DMS53 treated with DMSO at 0.1 percent for 48 hours (cell line): ENCODE measurements around the gene FAM219A.
"Not testable (repeated sequence)": the region's sequence is repeated elsewhere in the genome, so short reads cannot be mapped to it uniquely, and the experiment has no call there.

Experiments
- DNase-seq: peaks from one replicate; lab custom pipeline; 2025; ENCODE audit not compliant: unreplicated experiment; lab: John Stamatoyannopoulos, UW

The FAM219A gene

GRCh38 chr9:34446468-34446891 lies 11.9 kb downstream of the FAM219A start:
- no peak for DNase-seq

DNA sequence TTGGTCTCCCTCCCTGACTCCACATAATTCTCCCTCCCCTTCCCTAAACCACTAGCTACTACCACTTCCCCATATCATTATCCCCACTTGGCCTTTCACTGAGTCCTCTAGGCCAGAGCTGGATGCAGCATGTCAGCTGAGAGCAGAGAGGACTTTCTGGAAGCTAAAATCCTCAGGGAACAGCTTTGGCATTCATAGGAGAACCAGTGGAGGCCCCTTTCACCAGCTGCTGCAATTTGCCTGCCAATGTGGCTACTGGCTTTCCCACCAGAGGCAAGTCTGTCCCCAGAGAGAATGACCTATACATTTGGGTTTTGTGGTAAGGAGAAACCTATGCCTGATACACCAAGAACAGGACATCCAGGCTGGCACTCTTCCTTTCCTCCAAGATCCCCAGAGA lies 14.4 kb downstream of the FAM219A start:
- no peak for DNase-seq

DNA sequence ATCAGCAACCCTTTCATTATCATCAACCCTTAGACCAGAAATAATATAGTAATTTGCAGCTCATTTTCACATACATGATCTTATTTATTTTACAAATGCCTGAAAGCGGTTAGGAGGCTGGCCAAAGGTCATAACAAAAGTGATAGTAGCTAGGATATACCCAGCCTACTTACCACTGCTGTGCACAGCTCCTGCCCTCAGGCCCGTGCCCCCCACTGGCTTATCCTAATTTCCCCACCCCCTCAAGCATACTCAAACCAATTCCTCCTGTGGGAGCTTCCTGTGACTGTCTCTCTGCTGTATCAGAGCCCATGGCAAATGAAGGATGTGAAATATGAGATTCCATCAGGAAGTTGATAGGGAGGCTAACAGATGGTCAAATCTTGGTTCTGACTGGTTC lies 14.8 kb downstream of the FAM219A start:
- DNase-seq = no peak

- no peak for DNase-seq
These were observed 15.6 kb downstream of the FAM219A start for GRCh38 chr9:34442770-34443169.

GRCh38 chr9:34440017-34440416 lies 18.4 kb downstream of the FAM219A start:
- DNase-seq = no peak

DNA sequence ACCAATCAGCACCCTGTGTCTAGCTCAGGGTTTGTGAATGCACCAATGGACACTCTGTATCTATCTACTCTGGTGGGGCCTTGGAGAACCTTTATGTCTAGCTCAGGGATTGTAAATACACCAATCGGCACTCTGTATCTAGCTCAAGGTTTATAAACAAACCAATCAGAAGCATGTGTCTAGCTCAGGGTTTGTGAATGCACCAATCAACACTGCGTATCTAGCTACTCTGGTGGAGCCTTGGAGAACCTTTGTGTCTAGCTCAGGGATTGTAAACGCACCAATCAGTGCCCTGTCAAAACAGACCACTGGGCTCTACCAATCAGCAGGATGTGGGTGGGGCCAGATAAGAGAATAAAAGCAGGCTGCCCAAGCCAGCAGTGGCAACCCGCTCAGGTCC lies 19.9 kb downstream of the FAM219A start:
- DNase-seq = not testable (repeated sequence)

GRCh38 chr9:34437926-34438307 lies 20.5 kb downstream of the FAM219A start:
- DNase-seq = not testable (repeated sequence)

DNA sequence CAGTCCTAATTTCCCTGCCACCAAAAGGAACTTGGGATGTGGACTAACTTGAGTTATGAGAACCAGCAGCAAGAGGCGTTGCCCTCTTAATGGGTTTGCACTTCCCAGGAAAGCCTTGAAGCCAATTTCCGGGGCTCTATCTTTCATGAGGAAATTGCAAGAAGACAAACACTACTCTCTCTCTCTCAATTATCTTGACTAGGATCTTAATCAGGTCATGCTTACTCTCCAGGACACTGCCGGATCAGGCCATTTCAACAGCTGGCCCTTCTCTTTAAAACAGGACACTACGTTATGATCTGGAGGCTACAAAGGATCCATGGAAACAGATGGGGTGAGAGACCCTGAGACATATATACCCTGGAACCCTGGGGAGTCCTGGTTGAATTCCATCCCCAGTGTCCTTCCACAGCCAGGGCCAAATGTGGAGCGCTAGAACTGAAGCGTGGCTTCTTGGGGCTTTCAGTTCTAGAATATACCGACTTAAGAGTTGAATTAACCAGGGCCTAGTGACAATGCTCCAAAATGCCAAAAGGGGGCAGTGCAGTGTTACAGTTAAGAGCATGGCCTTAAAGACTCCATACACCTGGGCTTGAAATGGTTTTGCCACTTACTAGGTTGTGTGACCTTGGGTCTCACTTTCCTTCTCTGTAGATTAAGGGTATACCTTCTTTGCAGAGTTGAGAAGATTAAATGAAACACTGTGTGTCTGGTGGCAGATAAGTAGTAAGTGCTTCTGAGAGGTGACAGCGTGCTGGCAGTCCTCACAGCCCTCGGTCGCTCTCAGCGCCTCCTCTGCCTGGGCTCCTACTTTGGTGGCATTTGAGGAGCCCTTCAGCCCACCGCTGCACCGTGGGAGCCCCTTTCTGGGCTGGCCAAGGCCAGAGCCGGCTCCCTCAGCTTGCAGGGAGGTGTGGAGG lies 21.1 kb downstream of the FAM219A start:
- DNase-seq = peak; percentile 32

DNA sequence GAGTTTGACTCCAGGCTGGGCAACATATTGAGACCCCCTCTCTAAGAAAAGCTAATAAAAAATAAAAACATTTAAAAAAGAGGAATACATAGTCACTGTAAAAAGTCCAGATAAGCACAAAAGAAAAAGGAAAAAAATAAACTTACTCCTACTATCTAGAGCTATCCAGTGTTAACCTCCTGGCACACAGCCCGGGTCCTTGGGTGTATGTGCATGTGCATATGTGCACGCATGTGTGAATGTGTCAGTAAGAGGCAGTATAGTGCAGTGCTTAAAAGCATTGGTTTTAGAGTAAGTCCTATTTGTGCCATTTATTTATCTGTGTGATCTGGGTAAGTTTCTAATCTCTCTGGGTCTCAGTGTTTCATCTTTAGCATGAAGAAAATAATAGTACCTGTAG lies 26.7 kb downstream of the FAM219A start:
- DNase-seq = no peak

GRCh38 chr9:34430843-34431437 lies 27.4 kb downstream of the FAM219A start:
- DNase-seq = peak; percentile 35

- DNase-seq = peak; percentile 11
These were observed 29.9 kb downstream of the FAM219A start for GRCh38 chr9:34428325-34428958.

DNA sequence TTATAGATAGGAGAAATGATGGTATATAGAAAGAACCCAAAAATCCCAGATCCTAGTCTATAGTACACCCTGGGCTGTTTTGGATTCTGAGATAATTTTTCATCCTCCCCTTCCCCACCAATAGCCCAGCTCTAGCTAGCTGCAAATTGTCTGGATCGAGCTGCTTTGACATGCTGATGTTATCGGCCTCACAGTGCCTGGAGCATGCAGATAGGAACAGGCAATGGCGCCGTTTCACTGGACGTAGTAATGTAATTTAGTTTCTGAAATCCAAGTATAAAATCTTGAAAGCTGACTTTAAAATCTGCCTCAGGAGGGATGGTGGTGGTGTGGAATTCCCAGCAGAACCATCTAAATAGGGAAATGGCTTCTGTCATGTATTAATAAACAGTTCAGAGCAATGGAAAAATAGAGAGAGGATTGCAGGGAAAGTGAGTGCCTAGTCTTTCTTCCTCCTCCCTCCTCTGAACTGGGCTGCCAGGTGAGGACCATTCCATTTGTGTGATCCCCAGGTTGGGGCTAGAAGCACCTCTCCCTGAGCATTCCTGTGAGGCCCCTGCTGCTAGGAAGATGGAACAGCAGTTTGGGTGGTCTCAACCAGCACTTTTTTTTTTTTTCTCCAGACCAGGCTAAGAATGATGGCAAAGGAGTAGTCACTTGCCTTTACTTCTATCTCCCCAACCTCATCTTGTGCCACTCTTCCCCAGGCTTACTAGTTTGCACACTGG lies 31.9 kb downstream of the FAM219A start:
- no peak for DNase-seq

GRCh38 chr9:34419716-34420504 lies 38.5 kb downstream of the FAM219A start:
- no peak for DNase-seq

DNA sequence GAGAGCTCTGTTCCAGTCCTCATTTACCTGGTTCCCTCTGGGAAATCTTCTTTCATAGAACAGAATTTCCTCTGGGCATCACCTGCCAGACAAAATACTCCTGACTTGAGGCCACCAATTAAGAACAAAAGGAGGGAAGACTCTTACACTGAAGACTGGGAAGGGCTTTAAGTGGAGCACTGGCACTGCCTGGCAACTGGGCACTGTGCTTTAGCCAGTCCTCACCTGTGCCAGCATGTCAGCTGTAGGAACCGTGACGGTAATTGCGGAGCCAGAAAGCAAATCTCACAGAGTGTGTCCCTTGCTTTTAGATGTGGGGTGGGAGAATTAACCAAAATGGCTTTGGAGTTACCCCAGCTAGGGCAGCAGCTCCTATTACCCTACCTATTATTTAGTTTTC lies 40.6 kb downstream of the FAM219A start:
- no peak for DNase-seq

DNA sequence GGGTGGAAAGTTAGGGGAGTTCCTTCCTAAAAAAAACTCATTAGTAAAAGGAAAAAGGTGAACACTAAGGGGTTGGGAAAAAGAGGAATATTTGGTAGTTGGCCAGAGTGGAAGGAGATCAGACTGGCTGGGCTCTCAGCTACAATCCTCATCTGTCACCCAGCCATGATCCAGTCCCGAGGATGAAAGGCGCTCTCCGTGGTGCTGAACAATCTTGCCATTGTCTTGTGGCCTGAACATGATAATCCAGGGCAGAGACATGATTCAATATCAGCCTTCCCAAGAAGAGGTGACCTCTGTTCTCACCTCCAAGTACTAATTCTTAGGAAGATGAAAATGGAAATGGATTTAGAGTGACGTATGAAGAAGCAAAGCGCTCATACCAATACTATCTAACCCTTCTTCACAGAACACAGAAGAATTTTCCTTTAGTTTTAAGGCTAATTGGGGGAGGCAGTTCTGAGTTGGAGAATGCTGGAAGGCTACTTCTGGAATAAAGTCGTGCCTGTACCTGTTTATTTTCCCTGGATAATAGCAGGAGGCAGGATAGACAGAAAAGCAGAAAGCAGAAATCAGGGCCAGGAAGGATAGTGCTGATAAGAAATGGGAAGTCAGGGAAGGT lies 45.0 kb downstream of the FAM219A start:
- no peak for DNase-seq

- DNase-seq = no peak
These were observed 46.0 kb downstream of the FAM219A start for GRCh38 chr9:34412336-34412735.

DNA sequence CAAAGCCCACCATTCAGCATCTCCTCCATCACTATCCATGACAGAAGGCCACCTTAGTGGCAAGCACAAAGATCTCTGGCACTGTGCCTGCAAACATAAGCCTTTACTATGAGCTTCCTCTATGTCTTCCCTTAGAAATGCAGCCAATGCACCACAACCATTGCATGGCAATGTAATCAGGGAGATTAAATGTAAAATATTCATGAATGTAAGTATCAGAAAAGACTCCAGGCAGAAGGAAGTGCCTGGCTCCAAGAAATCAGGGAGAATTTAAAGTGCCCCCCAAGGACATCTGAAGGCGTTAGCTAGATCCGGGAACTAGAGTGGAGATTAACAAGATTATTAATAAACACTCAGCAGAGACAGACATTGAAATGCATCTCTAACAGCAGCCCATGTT lies 49.2 kb downstream of the FAM219A start:
- no peak for DNase-seq

- no peak for DNase-seq
These were observed 50.2 kb downstream of the FAM219A start for GRCh38 chr9:34408173-34408572.

DNA sequence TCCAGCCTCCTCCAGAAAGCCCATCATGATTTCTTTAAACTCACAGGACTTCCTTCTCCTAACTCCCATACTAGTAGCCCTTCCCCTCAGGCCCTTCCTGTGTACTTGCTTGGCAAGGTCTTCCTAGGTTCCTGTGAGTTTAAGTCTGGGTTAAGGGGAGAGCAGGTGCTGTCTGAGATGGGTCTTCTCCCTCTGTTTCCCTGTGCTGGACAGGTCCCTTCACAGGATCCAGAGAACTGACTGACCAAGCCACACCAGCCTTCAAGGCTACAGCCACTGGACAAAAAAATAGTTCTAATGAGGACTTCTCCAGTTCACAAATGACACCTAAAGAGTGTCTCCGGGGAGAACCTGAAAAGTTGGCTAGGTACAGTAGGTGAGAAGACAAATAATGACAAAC lies 52.2 kb downstream of the FAM219A start:
- no peak for DNase-seq

- no peak for DNase-seq
These were observed 52.7 kb downstream of the FAM219A start for GRCh38 chr9:34405719-34406118.
